ENCODE measurements around the gene KIAA2012.
A peak's percentile ranks its signal among the peaks of the same experiment; 100 is the strongest.
"Not testable (repeated sequence)": the region's sequence is repeated elsewhere in the genome, so short reads cannot be mapped to it uniquely, and the experiment has no call there.

Gene KIAA2012

GRCh38 chr2:202204855-202205254 is 131.8 kb downstream of the KIAA2012 start:
- TF ChIP-seq, protein P1, sequence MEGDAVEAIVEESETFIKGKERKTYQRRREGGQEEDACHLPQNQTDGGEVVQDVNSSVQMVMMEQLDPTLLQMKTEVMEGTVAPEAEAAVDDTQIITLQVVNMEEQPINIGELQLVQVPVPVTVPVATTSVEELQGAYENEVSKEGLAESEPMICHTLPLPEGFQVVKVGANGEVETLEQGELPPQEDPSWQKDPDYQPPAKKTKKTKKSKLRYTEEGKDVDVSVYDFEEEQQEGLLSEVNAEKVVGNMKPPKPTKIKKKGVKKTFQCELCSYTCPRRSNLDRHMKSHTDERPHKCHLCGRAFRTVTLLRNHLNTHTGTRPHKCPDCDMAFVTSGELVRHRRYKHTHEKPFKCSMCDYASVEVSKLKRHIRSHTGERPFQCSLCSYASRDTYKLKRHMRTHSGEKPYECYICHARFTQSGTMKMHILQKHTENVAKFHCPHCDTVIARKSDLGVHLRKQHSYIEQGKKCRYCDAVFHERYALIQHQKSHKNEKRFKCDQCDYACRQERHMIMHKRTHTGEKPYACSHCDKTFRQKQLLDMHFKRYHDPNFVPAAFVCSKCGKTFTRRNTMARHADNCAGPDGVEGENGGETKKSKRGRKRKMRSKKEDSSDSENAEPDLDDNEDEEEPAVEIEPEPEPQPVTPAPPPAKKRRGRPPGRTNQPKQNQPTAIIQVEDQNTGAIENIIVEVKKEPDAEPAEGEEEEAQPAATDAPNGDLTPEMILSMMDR (IDR thresholded peaks at IDR 0.05; ENCODE audit: control extremely low read depth, extremely low read depth, low read depth, missing control alignments) = no peak
- no peak for DNase-seq (ENCODE audit: extremely low spot score)
- CTCF ChIA-PET = interaction anchor here (1.7 kb wide), 1 partner anchor 13 kb away, joined by 4 read pairs; no protein-coding TSS in a partner anchor
- POLR2A ChIA-PET = no interaction called here

DNA sequence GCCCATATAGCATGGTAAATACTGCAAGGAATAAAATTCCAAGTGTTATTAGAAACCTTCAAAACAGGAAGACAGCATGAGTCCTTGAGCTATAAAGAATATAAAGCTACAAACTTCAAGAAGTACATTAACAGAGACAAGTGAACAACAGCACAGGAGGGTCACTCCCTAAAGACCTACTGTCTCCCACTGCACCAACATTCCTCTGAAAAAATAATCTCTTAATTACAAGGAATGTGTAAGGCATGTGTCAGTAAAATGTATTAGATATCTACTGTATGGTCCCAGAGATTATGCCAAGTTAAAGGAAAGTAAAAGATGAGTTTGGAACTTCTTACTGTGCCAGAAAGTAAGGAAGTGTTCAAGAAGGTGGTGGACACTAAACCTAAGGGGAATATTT is 135.5 kb downstream of the KIAA2012 start:
- no peak for DNase-seq (ENCODE audit: extremely low spot score)
- POLR2A ChIA-PET = interaction anchor here (0.6 kb wide), 1 partner anchor 33 kb away, joined by 4 read pairs; no protein-coding TSS in a partner anchor
- CTCF ChIA-PET = interaction anchor here (1.1 to 1.2 kb wide), 2 partner anchors 13 to 16 kb away, joined by 3 to 4 read pairs; no protein-coding TSS in a partner anchor
- TF ChIP-seq, protein P1 (IDR thresholded peaks at IDR 0.05; ENCODE audit: control extremely low read depth, extremely low read depth, low read depth, missing control alignments) = no peak

GRCh38 chr2:202215179-202215578 is 142.1 kb downstream of the KIAA2012 start:
- ChIA-PET CTCF (no interaction called here), POLR2A (no interaction called here)
- TF ChIP-seq, protein P1 (IDR thresholded peaks at IDR 0.05; ENCODE audit: control extremely low read depth, extremely low read depth, low read depth, missing control alignments) = no peak
- no peak for DNase-seq (ENCODE audit: extremely low spot score)

- no peak for DNase-seq (ENCODE audit: extremely low spot score)
- TF ChIP-seq, protein P1 (IDR thresholded peaks at IDR 0.05; ENCODE audit: control extremely low read depth, extremely low read depth, low read depth, missing control alignments) = no peak
- CTCF ChIA-PET = interaction anchor here (0.9 to 1.4 kb wide), 5 partner anchors 14 to 45 kb away, joined by 3 to 5 read pairs (median 3); no protein-coding TSS in a partner anchor
Observed at GRCh38 chr2:202221873-202222272, 148.8 kb downstream of the KIAA2012 start.

GRCh38 chr2:202237787-202238233 is 164.8 kb downstream of the KIAA2012 start:
- TF ChIP-seq, protein P1 (IDR thresholded peaks at IDR 0.05; ENCODE audit: control extremely low read depth, extremely low read depth, low read depth, missing control alignments) = no peak
- ChIA-PET POLR2A (interaction anchor here (0.7 kb wide), 1 partner anchor 253 kb away, joined by 4 read pairs; no protein-coding TSS in a partner anchor), CTCF (interaction anchor here (1.4 to 2.2 kb wide), 3 partner anchors 13 to 29 kb away, joined by 3 to 6 read pairs (median 5); no protein-coding TSS in a partner anchor)
- DNase-seq (ENCODE audit: extremely low spot score) = peak; percentile 31

More at GRCh38 chr2:202221873-202222272, 148.8 kb downstream of the KIAA2012 start:
- POLR2A ChIA-PET = no interaction called here

DNA sequence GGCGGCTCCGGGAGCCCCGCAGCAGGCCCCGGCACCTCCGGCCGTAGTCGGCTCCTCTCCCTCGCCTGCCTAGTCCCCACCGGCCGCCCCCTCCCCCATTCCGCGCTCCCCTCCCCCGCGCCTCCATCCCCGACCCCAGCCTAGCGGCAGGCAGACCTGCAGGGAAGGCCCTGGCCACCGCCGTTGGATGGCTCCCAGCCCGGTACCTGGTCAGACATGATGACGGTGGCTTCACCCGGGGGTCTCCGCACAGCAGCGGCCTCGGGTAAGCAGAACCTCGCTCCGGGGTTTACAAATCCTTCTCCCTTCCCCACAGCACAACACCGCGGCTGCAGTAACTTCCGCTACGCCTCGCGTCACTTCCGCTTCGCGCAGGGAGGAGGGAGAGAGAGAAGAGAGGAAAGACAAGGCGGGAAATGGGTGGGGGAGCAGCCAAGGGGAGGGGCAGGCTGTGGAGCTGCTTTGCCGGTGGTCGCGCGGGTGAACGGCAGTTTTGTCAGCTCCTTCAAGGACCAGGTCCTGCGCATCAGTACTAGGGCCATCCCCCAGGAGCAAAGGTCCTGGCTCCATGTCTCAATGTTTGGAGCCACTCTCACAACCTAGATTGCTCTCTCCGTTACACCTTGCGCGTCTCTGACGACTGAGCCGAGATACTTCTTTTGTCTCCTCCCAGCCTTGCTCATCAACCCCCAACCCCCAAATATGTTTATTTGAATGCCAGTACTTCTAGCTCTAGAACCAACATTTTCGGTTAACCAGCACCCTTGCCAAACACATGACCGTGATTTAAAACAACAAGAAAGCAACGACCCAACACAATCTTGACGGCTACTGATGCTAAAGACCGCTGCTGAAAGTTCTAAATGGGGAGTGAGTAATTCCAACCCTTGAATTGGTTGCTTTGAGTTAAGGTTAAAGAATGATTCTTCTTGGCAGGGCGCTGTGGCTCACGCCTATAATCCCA is 165.5 kb downstream of the KIAA2012 start, which contains the start of gene SUMO1:
SUMO1 (minus strand) TSS at position 364 of the 964 bp plus-strand sequence; CDS start at position 218, 146 bp downstream.
- DNase-seq (ENCODE audit: extremely low spot score) = peak; percentile 93
- POLR2A ChIA-PET = no interaction called here
- CTCF ChIA-PET = interaction anchor here (1.1 to 1.4 kb wide), 2 partner anchors 28 to 61 kb away, joined by 3 read pairs; no protein-coding TSS in a partner anchor
- TF ChIP-seq, protein P1 (IDR thresholded peaks at IDR 0.05; ENCODE audit: control extremely low read depth, extremely low read depth, low read depth, missing control alignments) = no peak

DNA sequence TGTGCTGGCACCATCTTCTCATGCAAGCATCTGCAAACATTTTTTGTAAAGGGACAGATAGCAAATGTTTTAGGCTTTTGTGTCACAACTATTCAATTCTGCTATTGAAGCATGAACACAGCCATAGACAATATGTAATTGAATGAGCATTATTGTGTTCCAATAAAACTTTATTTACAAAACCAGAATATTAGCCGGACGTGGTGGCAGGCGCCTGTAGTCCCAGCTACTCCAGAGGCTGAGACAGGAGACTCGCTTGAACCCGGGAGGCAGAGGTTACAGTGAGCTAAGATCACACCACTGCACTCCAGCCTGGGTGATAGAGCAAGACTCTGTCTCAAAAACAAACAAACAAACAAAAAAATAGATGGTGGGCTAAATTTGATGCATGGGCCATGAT is 174.7 kb downstream of the KIAA2012 start:
- DNase-seq (ENCODE audit: extremely low spot score); POLR2A ChIA-PET: not testable (repeated sequence)
- CTCF ChIA-PET = interaction anchor here (1.0 to 1.6 kb wide), 2 partner anchors 26 to 69 kb away, joined by 3 read pairs; no protein-coding TSS in a partner anchor
